GM21717 (cell line): Measurements from ENCODE around the gene ATP6V1B1.

Experiments used
- ATAC-seq: cut with Tn5 transposase; IDR thresholded peaks from one replicate; pipeline ENCODE4 v1.9.1; 2021; ENCODE audit warnings: mild to moderate bottlenecking, moderate library complexity; ENCODE audit not compliant: unreplicated experiment

ATP6V1B1 gene

DNA sequence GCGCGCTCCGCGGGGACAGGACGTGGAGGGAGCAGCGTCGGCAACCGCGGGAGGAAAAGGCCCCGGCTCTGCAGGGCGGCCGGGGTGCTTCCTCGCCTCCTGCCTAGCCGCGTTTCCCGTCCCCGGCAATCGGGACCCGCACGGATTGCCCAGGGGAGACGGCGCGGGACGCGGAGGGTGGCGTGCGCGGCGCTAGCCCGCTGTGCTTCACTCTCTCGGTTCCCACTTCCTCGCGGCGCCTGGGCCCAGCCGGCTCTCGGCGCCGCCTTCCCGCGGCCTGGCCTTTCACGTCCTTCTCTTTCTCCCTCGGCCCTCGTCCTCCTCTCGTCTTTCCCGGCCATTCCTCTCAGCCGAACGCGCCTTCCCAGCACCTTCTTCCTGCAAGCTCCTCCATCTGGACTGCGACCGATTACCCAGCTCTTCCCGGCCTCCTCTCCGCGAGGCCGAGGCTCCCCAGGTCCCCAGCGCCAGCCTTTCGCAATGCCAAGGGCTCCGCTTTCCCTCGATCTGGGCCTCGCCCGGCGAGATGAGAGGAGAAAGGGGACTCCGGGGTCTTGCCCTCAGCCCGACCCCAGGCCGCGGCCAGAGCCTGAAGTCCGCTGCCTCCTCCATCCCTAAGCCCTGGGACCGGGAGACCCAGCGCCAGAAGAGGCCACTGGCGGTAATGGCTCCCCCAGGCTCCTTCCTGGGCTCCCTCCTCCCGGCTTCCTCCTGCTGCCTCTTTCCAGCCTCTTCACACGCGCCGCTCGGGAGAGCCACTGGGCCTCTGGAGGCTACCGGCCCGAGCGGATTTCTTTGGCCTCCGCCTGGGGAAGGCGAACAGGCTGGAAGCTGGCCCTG lies 34.3 kb upstream of the ATP6V1B1 start:
- ATAC-seq: no peak

DNA sequence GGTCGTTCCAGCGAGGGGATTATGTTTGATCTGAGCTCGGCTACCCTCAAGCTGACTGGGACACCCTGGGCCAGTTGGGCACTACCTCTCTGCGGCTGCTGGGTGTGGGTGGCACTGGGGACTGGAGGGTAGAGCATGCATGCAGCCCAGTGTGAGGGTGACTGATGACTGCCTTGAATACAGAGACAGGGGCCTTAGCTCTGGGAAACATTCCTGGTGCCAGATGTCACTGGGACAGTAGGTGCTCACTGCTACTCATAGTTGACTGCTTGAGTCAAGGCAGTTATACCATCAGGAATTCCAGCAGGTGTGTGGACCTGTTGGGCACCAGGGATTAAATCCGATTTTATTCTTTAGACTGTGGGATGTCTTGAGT lies 33.6 kb upstream of the ATP6V1B1 start:
- no peak for ATAC-seq

DNA sequence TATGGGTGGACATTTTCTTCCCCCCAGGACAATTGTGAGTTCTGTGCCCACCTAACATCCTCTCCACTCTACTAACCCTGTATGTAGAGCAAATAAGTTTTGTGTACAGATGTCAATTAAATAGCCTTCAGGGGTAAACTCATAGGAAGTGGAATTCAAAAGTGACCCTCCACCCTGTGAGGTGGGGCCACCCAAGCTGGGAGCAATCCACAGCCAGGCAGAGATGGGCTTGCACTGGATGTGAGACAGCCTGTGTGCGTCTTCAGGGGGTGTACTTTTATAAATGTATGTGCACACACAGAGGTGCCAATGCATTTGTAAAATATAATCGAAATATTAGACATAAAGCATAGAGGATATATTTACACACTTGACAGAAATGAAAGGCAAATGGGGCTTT lies 33.1 kb upstream of the ATP6V1B1 start:
- no peak for ATAC-seq

- ATAC-seq: no peak
Measured at GRCh38 chr2:70903171-70903570, 32.5 kb upstream of the ATP6V1B1 start.

GRCh38 chr2:70903641-70904340 lies 31.9 kb upstream of the ATP6V1B1 start:
- ATAC-seq: no peak

DNA sequence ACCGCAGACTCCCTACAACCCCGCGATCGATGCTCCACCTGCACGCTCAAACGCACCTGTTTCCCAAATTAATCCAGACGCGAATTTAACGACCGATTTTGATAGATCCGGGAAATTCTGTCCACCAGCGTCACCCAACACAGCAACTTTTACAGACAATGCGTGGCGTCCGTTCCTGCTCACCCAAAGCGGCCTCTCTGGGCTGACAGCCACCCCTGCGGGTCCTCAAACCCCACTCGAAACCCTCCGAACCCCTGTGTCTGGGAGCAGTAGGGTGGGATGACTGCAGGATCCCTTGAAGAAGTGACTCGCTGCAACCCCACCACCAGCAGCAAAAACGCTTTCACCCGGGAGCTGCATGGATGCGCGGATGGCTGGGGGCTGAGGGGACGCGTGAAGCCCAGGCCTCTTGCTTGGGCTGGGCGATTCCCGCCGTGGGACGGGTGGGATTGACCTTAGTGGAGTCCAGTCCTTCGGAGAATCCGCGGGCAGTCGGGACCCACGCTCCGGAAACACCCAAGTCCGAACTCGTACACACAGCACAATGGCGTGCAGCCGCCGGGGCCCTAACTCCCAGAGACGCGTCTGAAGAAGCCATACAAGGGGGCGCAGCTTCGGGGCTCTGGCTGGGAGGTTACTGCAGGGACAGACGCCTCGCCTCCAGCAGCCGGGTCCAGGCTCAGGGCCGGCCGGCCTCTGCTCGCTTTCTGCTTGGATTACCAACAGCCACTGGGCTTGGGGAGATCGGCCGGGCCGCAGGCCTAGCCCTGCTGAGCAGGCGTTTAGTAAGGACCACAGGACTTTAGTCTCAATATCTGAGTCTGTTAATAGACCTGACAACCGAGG lies 31.1 kb upstream of the ATP6V1B1 start:
- ATAC-seq: no peak

- ATAC-seq: no peak
Measured at GRCh38 chr2:70905443-70906421, 30.0 kb upstream of the ATP6V1B1 start.

DNA sequence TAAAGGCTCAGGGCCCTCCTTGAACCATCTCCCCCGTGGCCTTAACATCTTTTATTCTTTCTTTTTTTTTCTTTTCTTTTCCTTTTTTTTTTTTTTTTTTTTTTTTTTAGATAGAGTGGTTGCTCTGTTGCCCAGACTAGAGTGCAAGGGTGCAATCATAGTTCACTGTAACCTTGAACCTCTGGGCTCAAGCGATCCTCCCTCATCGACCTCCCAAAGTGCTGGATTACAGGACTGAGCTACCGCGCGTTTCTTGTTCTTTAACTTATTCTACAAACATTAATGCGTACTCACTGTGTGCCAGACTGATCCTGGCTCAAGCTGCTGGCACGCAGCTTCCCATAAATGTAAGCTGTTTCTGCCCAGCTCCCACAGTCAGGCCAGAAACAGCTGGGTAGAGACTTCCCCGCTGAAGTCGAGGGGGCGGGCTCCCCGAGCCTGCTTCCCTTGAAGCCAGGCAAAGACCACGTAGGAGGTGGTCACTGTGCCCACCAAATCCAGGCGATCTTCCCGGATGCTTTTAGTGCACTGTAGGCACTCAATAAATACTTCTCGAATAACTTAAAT lies 29.2 kb upstream of the ATP6V1B1 start:
- no peak for ATAC-seq

DNA sequence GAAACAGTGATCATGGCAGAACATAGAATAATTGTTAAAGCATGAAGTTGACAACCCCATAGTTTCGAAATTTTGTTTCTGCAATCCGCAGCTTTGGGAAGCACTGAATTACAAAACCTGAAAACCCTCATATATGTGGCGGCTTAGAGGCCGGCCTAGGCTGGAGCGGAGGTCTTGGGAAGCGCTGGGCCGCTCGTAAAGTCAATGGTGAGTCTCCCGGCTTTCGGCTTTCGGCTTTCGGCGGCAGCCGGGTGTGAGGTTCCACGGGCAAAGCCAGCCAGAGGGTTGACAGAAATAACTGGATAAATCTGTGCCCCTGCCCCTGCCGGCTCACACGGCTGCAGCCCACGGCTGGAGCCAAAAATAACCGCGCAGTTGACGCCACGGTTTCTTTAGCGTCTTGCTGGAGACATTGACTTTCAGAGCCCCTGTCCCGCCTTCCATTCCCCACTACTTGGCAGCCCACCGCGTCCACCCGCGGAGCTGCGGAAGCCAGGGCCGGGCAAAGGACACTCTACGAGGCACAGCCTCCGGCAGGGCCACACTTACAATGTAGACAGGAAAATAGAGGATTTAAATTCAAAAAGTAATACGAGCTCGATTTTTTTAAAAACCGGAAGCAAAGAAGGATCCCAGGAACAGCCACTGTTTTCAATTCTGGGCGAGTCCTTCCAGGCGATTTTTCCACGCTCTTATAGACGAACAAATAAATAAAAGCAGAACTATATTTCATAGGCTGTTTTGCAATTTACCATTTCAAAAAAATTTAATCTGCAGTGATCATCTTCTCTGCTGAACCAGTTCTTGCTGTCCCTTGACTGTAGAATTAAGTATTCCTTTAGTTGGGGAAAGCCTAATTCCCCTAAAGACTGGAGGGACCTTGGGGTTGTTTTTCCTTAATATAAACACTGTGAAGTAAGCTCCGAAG lies 28.3 kb upstream of the ATP6V1B1 start:
- no peak for ATAC-seq

DNA sequence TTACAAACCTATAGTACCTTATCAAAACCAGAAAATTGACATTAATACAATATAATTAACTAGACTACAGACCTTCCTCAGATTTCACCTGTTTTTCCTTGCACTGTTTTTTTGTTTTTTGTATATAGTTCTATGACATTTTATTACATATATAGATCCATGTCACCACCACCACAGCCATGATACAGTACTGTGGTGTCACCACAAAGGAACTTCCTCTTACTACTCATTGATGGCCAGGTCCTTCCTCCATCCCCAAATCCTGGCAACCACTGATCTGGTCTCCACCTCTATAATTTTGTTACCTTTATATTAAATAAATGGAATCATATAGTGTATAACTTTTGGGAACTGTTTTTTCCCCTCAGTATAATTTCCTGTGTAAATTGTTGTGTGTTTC lies 19.4 kb upstream of the ATP6V1B1 start:
- ATAC-seq: no peak

DNA sequence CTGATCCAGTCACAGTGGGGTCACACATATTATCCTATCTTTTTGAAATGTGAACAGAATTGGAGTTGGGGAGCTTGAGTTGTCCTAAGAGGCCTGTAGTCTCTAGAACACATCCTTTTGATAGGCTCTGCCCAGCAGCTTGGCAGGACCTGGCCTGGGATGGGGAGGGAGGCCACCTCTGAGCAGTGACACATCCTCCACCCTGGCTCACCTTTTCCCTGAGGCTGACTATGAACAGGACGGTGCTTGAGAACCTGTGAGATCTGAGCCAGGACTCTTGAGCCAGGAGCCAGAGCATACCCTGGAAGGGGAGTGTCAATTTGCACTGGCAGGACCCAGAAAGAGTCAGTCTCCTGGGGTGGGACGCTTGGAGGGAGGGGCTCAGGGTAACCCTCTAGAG lies 17.7 kb upstream of the ATP6V1B1 start:
- no peak for ATAC-seq

DNA sequence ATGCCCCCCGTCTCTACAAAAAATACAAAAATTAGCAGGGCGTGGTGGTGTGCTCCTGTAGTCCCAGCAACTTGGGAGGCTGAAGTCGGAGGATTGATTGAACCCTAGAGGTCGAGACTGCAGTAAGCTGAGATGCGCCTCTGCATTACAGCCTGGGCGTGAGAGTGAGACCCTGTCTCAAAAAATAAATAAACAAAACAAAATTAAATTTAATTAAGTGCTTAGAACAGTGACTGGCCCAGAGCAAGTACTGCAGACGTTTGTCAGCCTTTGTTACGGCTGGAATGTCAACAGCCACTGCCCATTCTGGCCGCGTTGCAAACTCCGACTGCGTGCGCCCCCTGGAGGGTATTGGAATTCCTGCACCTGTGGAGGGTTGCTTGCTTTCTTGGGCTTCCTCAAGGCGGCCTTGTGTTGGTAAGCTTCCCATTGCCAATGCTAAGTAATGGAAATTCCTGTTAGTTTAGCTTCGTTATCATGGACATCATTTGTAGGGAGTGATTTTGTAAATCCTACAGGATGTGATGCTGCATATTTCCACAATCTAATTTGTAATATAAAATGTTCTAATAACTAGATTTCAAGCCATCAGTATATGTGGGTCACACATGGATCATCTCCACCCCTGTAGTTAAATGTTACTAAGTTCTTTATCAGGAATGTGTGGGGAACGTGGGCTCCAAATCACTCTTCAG lies 15.9 kb upstream of the ATP6V1B1 start:
- ATAC-seq: no peak

DNA sequence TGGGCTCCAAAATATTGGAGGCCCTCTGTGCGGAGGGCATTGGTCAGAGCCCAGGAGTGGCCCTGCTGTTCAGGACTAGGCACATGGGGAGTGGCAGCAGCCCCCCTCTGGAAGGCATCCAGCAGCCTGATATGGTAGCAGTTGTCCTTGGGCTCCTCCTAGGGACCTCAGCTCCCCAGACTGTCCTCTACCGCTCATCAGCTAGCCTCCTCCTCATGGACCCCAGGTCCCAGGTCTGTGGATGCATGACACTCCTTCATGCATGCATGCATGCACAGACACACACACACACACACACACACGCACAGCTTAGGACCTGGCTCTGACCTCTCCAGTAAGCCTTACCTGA lies 15.4 kb upstream of the ATP6V1B1 start:
- no peak for ATAC-seq

- ATAC-seq: no peak
Measured at GRCh38 chr2:70921031-70921430, 14.7 kb upstream of the ATP6V1B1 start.

- no peak for ATAC-seq
Measured at GRCh38 chr2:70921839-70922234, 13.9 kb upstream of the ATP6V1B1 start.

DNA sequence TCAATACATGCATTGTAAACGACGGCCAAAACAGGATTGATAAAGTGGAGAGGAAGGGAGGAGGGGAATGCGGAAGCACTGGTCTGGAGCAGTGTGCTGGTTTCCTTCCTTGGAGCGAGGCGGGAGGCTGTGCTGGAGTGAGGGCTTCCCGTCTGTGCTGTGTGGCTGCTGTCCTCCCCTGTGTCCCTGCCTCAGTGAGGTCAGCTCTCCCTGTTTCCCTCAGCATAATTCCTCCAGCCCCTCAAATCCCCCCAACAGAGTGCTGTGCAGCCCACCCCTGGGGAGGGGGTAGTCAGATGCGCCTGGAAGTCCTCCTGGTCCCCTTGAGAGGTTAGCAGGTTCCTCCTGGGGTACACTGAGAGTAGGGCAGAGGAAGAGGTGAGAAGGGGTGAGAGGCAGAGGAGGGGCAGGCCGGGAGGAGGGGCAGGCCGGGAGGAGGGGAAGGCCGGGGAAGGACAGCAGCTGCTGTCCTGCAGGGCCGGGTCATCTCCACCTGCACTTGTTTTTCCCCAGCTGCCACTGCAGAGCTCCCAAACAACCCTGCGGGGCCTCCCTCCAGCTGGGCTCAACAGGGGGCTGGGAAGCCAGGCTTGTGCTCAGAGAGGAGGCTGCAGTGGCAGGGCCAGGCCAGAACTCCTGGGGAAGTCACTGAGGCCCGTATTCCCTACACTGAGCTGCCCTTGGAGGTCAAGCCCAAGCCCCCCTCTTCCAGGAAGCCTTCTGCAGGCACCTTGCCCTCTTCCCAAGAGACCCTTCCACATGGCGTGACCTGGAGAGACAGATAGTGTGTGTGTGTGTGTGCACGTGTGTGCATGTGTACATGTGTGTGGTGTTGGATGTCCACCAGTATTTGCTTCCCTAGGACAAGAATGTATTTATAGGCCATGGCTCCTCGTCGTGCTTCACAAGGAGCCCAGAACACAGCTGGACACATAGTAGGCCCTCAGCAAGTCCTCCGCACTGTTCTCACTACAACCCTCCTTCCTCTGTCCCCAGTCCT lies 13.2 kb upstream of the ATP6V1B1 start:
- ATAC-seq: no peak

DNA sequence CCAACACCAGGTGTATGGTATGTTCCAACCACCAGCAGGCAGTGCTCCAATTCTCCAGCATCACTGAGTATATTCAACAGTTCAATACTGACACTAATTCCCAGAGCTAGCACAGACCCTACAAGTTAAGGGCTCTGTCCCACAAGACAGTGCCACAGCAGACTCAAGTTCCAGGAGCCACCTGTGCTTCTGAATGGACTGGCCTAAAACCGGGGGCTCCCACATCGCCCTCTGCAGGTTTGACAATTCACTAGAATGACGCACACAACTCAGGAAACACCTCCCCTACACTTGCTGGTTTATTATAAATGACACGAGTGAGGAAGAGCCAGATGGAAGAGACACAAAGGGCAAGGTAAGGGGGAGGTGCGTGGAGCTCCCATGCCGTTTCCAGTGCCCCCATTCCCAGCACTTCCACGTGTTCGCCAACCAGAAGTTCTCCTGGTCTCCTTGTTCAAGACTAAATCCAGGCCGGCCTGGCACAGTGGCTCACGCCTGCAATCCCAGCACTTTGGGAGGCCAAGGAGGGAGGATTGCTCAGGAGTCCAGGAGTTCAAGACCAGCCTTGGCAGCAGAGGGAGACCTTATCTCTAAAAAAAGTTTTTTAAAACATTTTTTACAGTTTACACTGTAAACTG lies 12.2 kb upstream of the ATP6V1B1 start:
- no peak for ATAC-seq
